Pancreas (tissue), 10 donors: Measurements from ENCODE around the gene PLA2G3. TPM values are rescaled to one million over a fixed set of nuclear protein-coding genes. Genes with fewer than 3 reads are reported as not detected.

ENCODE experiments used
- ATAC-seq, 4 donors: fragments of 200-7000 bp; cut with Tn5 transposase; one replicate each; pipeline versions ENCODE4 v1.8.0 to v1.9.1; 2020; ENCODE audit warnings: mild to moderate bottlenecking in 4 of 4, moderate library complexity in 4 of 4
- DNase-seq, 6 donors: peaks; one replicate each; pipeline ENCODE4 v3.0.0-alpha.2; 2020
- FAIRE-seq: peaks from 2 replicates; lab custom pipeline; 2012; peaks lifted over from hg19 to GRCh38; lab: Jason Lieb, UNC
- H3K27ac ChIP-seq, 4 donors: fragments of 200-600 bp; sonication (generic); 1 replicate in 3 of 4; 2 replicates in 1 of 4; pipeline versions ENCODE4 v1.5.0 to v1.8.0; 2020
- H3K27me3 ChIP-seq, 4 donors: fragments of 200-600 bp; one replicate each; pipeline ENCODE4 v1.8.0; 2021
- H3K36me3 ChIP-seq, 3 donors: fragments of 200-600 bp; sonication (generic) in 1 of 3; one replicate each; pipeline versions ENCODE4 v1.5.0 to v1.8.0; 2020 to 2021
- H3K4me1 ChIP-seq, 3 donors: fragments of 200-600 bp; one replicate each; pipeline ENCODE4 v1.8.0; 2021
- H3K4me3 ChIP-seq, 4 donors: fragments of 200-600 bp; sonication (generic) in 2 of 4; one replicate each; pipeline versions ENCODE4 v1.5.0 to v1.8.0; 2020 to 2021
- H3K9me3 ChIP-seq, 4 donors: fragments of 200-600 bp; one replicate each; pipeline ENCODE4 v1.8.0; 2021
- WGBS, 2 donors: extraction: QIAGEN DNeasy Blood & Tissue Kit; methylation state at CpG; one replicate each; pipeline ENCODE4 v1.1.7; 2013; 5-methylcytosine and 5-hydroxymethylcytosine counted together
- intact Hi-C, 3 donors: fragments of 100-400 bp; cut with DNase I; formaldehyde crosslinking; loops; one replicate each; pipeline versions ENCODE4 v1.11.1 to v1.14.2; 2022
- polyA plus RNA-seq, 2 donors: library from polyadenylated mRNA; stranded (reverse); fragments of 200-250 nt; gene quantifications; one replicate each; pipeline ENCODE4 v1.2.3, GENCODE V29; 2013
- total RNA-seq, 6 donors: library from RNA; stranded (reverse); fragmentation: NEBNext Ultra II Directional in 4 of 6; extraction: Animal tissue kit (Norgen Biotek cat#: 25700) in 4 of 6; gene quantifications; one replicate each; pipeline versions ENCODE4 v1.2.1 to v1.2.4, GENCODE V29; 2021 to 2023
- TF ChIP-seq, protein P1 (sequence below), 4 donors: fragments of 200-600 bp; sonication (generic) in 3 of 4; IDR thresholded peaks; one replicate each; pipeline versions ENCODE4 v1.5.0 to v1.8.0; 2021; ENCODE audit warnings: antibody characterized with exemption in 4 of 4
- donor health status: healthy with polysubstance abuse.
- donor health status: DM: no; HTN: no; CAD: no; lungs with moderate emphysema.
- donor health status: DM: no; HTN: no; CAD: no.
- donor health status: control.
- donor health status: control.
- donor health status: Bipolar disorder and iron deficiency.
- donor health status: DM: yes; HTN: yes; CAD: no.
- donor health status: DM: no; HTN: no; CAD: no.
- donor health status: DM: no; HTN: no; CAD: no.
- donor health status: DM: yes; HTN: yes; CAD: no.

Gene PLA2G3
- total and polyA plus RNA-seq, 8 donors, result 0.02 TPM; not detected in 7

DNA sequence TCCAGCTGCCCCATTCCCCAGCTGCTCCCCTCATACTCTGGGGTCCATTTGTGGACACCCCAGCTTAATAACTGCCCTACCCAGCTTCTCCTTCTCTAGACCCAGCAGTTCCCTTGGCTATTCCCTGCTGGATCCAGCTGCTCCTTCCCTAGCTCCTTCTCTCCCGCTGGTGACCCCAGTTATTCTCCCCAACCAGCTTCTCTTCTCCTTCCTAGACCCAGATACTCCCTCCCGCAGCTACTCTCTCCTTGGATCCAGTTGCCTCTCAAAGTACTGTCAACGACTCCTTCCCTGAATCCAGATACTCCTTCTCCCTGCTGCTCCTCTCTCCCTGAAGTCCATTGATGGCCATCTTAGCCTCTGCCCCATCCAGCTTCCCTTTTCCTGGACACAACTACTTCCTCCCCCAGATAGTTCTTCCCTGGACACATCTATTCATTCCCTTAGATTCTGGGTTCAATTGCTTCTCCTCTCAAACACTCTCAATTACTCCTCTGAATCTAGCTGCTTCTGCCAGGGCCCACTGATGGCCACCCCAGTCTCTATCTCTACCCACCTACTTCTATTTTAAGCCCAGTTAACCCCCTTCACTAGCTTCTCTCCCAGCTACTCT, 44.6 kb downstream of the PLA2G3 start:
- FAIRE-seq, result no peak
- Histone ChIP-seq H3K4me1 (no peaks in the 10 kb centered on the region), H3K9me3 (no peaks in the 10 kb centered on the region), H3K27me3 (no peaks in the 10 kb centered on the region), H3K27ac (no peak overlapping the region), H3K4me3 (no peak overlapping the region), H3K36me3 (peaks cover 4 to 80% (median 28%) of the 10 kb centered on the region in 3 donors)
- DNase-seq, result no peak
- intact Hi-C loops, result no loop called here
- TF ChIP-seq, protein P1, sequence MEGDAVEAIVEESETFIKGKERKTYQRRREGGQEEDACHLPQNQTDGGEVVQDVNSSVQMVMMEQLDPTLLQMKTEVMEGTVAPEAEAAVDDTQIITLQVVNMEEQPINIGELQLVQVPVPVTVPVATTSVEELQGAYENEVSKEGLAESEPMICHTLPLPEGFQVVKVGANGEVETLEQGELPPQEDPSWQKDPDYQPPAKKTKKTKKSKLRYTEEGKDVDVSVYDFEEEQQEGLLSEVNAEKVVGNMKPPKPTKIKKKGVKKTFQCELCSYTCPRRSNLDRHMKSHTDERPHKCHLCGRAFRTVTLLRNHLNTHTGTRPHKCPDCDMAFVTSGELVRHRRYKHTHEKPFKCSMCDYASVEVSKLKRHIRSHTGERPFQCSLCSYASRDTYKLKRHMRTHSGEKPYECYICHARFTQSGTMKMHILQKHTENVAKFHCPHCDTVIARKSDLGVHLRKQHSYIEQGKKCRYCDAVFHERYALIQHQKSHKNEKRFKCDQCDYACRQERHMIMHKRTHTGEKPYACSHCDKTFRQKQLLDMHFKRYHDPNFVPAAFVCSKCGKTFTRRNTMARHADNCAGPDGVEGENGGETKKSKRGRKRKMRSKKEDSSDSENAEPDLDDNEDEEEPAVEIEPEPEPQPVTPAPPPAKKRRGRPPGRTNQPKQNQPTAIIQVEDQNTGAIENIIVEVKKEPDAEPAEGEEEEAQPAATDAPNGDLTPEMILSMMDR (IDR thresholded peaks at IDR 0.05), result no peak
- ATAC-seq, result no peak
- 92 to 95% methylated on average over 3 of the region's 3 CpGs for WGBS, 2 donors

DNA sequence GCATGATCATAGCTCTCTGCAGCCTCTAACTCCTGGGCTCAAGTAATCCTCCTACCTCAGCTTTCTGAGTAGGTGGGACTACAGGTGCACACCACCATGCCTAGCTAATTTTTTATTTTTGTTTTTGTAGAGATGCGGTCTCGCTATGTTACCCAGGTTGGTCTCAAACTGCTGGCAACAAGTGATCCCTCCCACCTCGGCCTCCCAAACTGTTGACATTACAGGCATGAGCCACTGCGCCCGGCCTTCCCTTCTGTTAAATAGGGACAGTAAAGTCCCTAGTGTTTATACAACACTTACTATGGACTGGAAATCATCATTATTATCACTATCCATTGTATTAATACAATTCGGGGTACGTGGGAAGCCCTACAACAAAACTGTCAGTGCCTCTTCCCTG, 45.6 kb downstream of the PLA2G3 start:
- no peak for FAIRE-seq
- no peak for ATAC-seq
- H3K36me3 ChIP-seq, result peaks cover 4 to 80% (median 29%) of the 10 kb centered on the region in 3 donors
- 89 to 94% methylated on average over 7 of the region's 7 CpGs for WGBS, 2 donors
- H3K4me1 ChIP-seq, result no peaks in the 10 kb centered on the region
- intact Hi-C loops, result no loop called here
- TF ChIP-seq, protein P1 (IDR thresholded peaks at IDR 0.05), result no peak
- H3K27ac ChIP-seq, result no peak overlapping the region
- no peak overlapping the region for H3K4me3 ChIP-seq
- no peaks in the 10 kb centered on the region for H3K27me3 ChIP-seq
- no peaks in the 10 kb centered on the region for H3K9me3 ChIP-seq
- no peak for DNase-seq

DNA sequence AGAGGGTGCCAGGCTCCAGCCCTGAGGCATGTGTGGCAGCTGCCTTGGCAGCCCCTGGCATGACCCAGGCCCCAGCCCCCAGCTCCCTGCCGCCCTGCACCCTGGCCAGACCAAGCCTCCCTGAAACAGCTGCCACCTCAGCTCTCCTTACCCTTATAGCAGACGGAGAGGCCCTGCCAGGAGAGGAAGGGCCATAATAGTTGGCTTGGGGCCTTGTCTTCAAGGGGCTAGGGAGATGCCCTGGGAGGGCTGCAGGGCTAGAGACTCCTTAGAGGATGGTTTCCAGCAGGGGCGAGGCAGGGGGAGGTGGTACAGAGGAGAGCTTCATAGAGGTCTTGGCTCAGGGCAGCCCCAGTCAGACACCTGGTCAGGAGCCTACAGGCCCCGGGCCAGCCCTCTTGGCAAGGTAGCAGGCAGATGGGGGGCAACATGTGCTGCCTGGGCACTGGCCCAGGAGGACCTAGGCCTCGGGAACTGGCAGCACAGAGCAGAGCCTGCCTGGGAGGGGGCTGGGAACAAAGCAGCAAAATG, 46.2 kb downstream of the PLA2G3 start:
- no peak overlapping the region for H3K4me3 ChIP-seq
- H3K27me3 ChIP-seq, result no peaks in the 10 kb centered on the region
- H3K36me3 ChIP-seq, result peaks cover 4 to 80% (median 23%) of the 10 kb centered on the region in 3 donors
- TF ChIP-seq, protein P1 (IDR thresholded peaks at IDR 0.05), result no peak
- H3K9me3 ChIP-seq, result no peaks in the 10 kb centered on the region
- 48 to 53% methylated on average over 5 of the region's 5 CpGs for WGBS, 2 donors
- ATAC-seq (peak in 3 of 4 donors; percentile 31 to 46 (median 36)), FAIRE-seq (no peak), DNase-seq (peak in 4 of 6 donors; percentile 18 to 80 (median 40))
- intact Hi-C loops, result no loop called here
- no peak overlapping the region for H3K27ac ChIP-seq
- H3K4me1 ChIP-seq, result no peaks in the 10 kb centered on the region

DNA sequence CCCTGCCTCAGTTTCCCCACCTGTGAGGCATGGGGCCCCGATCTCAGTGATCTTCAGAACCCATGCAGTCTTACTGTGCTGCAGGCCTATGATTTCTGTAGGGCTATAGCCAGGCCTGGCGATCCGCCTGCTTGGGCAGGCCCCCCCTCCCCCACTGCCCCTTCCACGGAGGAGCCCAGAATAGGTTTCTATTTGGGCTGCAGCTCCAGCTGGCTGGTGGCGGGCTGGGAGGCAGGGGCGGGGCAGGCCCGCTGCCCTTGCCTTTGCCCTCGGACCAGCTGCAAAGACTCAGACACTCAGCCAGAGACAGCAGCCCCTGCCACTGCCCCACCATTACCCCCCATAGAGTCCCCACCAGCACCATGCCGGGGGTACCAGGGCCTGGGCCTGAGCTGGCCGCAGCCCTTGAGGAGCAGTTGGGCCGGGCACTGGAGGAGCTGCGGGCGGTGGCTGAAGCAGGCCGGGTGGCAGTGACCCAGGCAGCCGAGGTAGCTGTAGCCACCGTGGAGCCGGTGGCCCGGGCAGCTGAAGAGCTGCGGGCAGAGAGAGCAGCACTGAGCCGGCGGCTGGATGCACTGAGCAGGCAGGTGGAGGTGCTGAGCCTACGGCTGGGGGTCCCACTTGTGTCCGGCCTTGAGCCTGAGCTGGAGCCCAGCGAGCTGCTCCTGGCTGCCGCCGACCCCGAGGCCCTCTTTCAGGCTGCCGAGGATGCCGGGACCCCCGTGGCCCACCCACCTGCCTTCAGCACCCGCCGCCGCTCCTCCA, 47.0 kb downstream of the PLA2G3 start:
- peak in 2 of 4 donors; percentile 7 to 36 for ATAC-seq
- H3K9me3 ChIP-seq, result no peaks in the 10 kb centered on the region
- H3K27ac ChIP-seq, result no peak overlapping the region
- intact Hi-C loops, result no loop called here
- TF ChIP-seq, protein P1 (IDR thresholded peaks at IDR 0.05), result no peak
- no peaks in the 10 kb centered on the region for H3K27me3 ChIP-seq
- no peak for FAIRE-seq
- 88 to 90% methylated on average over 31 to 33 of the region's 33 CpGs for WGBS, 2 donors
- H3K4me1 ChIP-seq, result no peaks in the 10 kb centered on the region
- peaks cover 4 to 83% (median 27%) of the 10 kb centered on the region in 3 donors for H3K36me3 ChIP-seq
- no peak overlapping the region for H3K4me3 ChIP-seq
- DNase-seq, result peak in 3 of 6 donors; percentile 35 to 76 (median 45)
